HG03432 (cell line): ENCODE data around the gene OR56A1.

ENCODE experiments used
- ATAC-seq: cut with Tn5 transposase; IDR thresholded peaks from one replicate; pipeline ENCODE4 v1.9.1; 2021; ENCODE audit warnings: mild to moderate bottlenecking, moderate library complexity; ENCODE audit not compliant: unreplicated experiment

Gene OR56A1

GRCh38 chr11:5992150-5992549 is 38.4 kb downstream of the OR56A1 start:
- ATAC-seq, result peak; percentile 25

GRCh38 chr11:5989203-5989602 is 41.4 kb downstream of the OR56A1 start:
- ATAC-seq, result no peak

- no peak for ATAC-seq
Measured at GRCh38 chr11:5986885-5987284, 43.7 kb downstream of the OR56A1 start, which contains the start of gene OR52L1. TSS of gene OR52L1 (minus strand) at chr11:5986985. CDS start at chr11:5986930, 55 bp downstream.

DNA sequence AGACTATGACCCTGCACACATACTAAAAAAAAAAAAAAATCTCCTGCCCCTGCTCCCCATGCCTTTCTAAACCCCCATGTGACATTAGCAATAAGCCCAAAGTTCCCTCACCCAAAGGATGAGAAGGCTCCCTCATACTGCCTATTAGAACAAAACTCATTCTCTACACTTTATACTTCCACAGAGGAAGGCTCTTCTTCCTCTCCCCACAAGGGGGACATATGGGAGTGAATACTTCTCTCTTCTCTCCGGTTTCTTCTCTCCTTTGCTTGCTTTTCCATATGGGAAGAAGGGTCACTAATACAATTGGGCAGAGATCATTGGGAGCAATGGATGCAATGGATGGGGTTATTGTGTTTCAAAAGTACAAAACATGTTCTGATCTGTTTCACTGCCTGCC is 47.1 kb downstream of the OR56A1 start:
- ATAC-seq, result no peak

GRCh38 chr11:5973530-5973929 is 57.0 kb downstream of the OR56A1 start:
- ATAC-seq, result no peak
